Measurements from ENCODE around the gene SHISA3.

DNA sequence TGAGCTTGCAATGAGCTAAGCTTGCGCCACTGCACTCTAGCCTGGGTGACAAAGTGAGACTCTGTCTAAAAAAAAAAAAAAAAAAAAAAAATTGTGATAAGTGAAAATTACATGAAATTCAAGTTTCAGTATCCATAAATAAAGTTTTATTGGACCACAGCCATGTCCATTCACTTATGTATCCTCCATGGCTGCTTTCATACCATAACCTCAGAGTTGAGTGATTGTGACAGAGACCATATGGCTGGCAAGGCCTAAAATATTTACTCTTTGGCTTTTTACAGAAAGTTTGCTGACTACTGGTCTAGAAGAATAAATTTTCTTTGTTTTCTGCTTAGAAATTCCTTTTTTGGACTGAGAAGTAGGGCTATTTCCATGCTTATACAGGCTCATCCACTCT is 11.8 kb upstream of the SHISA3 start:
- no peak for TF ChIP-seq POLR2A (IDR thresholded peaks at IDR 0.05; ENCODE audit: low read depth, low read length)
- TF ChIP-seq POLR2AphosphoS5 (IDR thresholded peaks at IDR 0.05; ENCODE audit: low read depth, low read length), result no peak
- no peak for TF ChIP-seq TAF1 (IDR thresholded peaks at IDR 0.05; ENCODE audit: low read depth, low read length)
